ENCODE results near the gene WARS2. TPM values are rescaled to one million over a fixed set of nuclear protein-coding genes. Genes with fewer than 3 reads are reported as not detected.

Gene WARS2
- total RNA-seq, 1 experiment from 2014 or later: 10.5 TPM

GRCh38 chr1:119146466-119146865 lies 6.0 kb upstream of the WARS2 start:
- DNase-seq (ENCODE audit: low read depth, low spot score) (no peak), ATAC-seq (no peak)
- no peaks in the 10 kb centered on the region for H3K9me3 ChIP-seq (ENCODE audit: control insufficient read depth in 1 of 2, insufficient read depth in 1 of 2, low read depth in 1 of 2, low read length in 2 of 2)
- POLR2A ChIA-PET: no interaction called here
- H3K4me3 ChIP-seq (replicated peaks in 1 of 2; ENCODE audit: low read depth in 1 of 2, low read length in 2 of 2): no peak overlapping the region
- no peaks in the 10 kb centered on the region; the same call in 1 of the 2 replicates for H3K79me2 ChIP-seq (ENCODE audit: insufficient read depth, low read length)
- H3K9me2 ChIP-seq (ENCODE audit: insufficient read depth): no peaks in the 10 kb centered on the region
- peaks cover 3 to 14% of the 10 kb centered on the region in 2 experiments; a peak in 2 of 4 replicates for H3K4me1 ChIP-seq (ENCODE audit: control insufficient read depth in 1 of 2, insufficient read depth in 2 of 2, low read length in 2 of 2)
- no peak overlapping the region for H3K4me2 ChIP-seq (ENCODE audit: low read length)
- RAD21 ChIA-PET (ENCODE audit: low non-redundant PET in 1 of 2, low total read pairs in 2 of 2, uncharacterized antibody in 2 of 2, unreplicated experiment in 2 of 2): no interaction called here
- H3K9ac ChIP-seq (ENCODE audit: low read length): no peak overlapping the region
- CTCF ChIA-PET: no interaction called here
- intact Hi-C loops (cut with micrococcal nuclease): no loop called here
- no peak for TF ChIP-seq RAD21 (IDR thresholded peaks at IDR 0.05; ENCODE audit: low read depth)
- TF ChIP-seq CBX3 (IDR thresholded peaks at IDR 0.05; ENCODE audit: low read depth): no peak
- no peak for TF ChIP-seq FOSL1 (IDR thresholded peaks at IDR 0.05; ENCODE audit: low read depth)
- TF ChIP-seq REST (IDR thresholded peaks at IDR 0.05; ENCODE audit: low read depth): no peak
- no peak for TF ChIP-seq TCF7L2 (IDR thresholded peaks at IDR 0.05; ENCODE audit: borderline replicate concordance, extremely low read depth, insufficient read depth, insufficient read length)
- TF ChIP-seq ATF3 (IDR thresholded peaks at IDR 0.05): no peak
- no peak for TF ChIP-seq EGR1 (IDR thresholded peaks at IDR 0.05; ENCODE audit: low read depth)
- no peak for TF ChIP-seq YY1 (IDR thresholded peaks at IDR 0.05; ENCODE audit: extremely low read depth, insufficient replicate concordance, low read depth, low read length)
- TF ChIP-seq EZH2phosphoT487 (IDR thresholded peaks at IDR 0.05; ENCODE audit: borderline replicate concordance): no peak
- no peak for TF ChIP-seq ZNF274 (IDR thresholded peaks at IDR 0.05; ENCODE audit: low read depth, low read length)
- no peak for TF ChIP-seq MAX (IDR thresholded peaks at IDR 0.05)
- TF ChIP-seq SP1 (IDR thresholded peaks at IDR 0.05; ENCODE audit: low read depth): no peak
- no TSS peak for BruUV-seq (replicated peaks)
- H3K27ac ChIP-seq (ENCODE audit: low read depth, low read length): no peak overlapping the region
- no peaks in the 10 kb centered on the region for H4K20me1 ChIP-seq (ENCODE audit: insufficient read depth)
- no peak overlapping the region for H2AFZ ChIP-seq (ENCODE audit: low read depth, low read length, poor library complexity, severe bottlenecking)
- H3K36me3 ChIP-seq (ENCODE audit: control insufficient read depth in 1 of 2, insufficient read depth in 2 of 2, low read length in 2 of 2): no peaks in the 10 kb centered on the region
- no peaks in the 10 kb centered on the region for H3K27me3 ChIP-seq (ENCODE audit: insufficient read depth, low read length)
